Parathyroid adenoma (tissue), 2 donors: ENCODE measurements around the gene HELZ2.

ENCODE experiments used
- H2AFZ ChIP-seq: fragments of 300-600 bp; sonication (generic); one replicate; pipeline ENCODE4 v1.7.0; 2017; ENCODE audit warnings: antibody characterized with exemption, mild to moderate bottlenecking
- H3K27ac ChIP-seq: fragments of 300-600 bp; sonication (generic); one replicate; pipeline ENCODE4 v1.7.0; 2017
- H3K27me3 ChIP-seq: fragments of 300-600 bp; sonication (generic); one replicate; pipeline ENCODE4 v1.7.0; 2017; ENCODE audit warnings: low read length; ENCODE audit not compliant: control insufficient read depth, insufficient read depth
- H3K36me3 ChIP-seq: fragments of 300-600 bp; sonication (generic); one replicate; pipeline ENCODE4 v1.7.0; 2017; ENCODE audit warnings: low read length; ENCODE audit not compliant: control insufficient read depth, insufficient read depth
- H3K4me1 ChIP-seq: fragments of 300-600 bp; sonication (generic); one replicate; pipeline ENCODE4 v1.7.0; 2017; ENCODE audit warnings: control low read depth
- H3K4me2 ChIP-seq: fragments of 300-600 bp; sonication (generic); one replicate; pipeline ENCODE4 v1.7.0; 2017; ENCODE audit warnings: low read length
- H3K4me3 ChIP-seq: fragments of 300-600 bp; sonication (generic); one replicate; pipeline ENCODE4 v1.7.0; 2017; ENCODE audit warnings: low read depth, low read length
- H3K79me2 ChIP-seq: fragments of 300-600 bp; sonication (generic); one replicate; pipeline ENCODE4 v1.7.0; 2017; ENCODE audit warnings: control low read depth
- H3K9ac ChIP-seq: fragments of 300-600 bp; sonication (generic); one replicate; pipeline ENCODE4 v1.7.0; 2017; ENCODE audit warnings: mild to moderate bottlenecking
- H3K9me3 ChIP-seq: fragments of 300-600 bp; sonication (generic); one replicate; pipeline ENCODE4 v1.7.0; 2017; ENCODE audit warnings: low read length; ENCODE audit not compliant: control insufficient read depth
- CTCF ChIP-seq: fragments of 300-600 bp; sonication (generic); IDR thresholded peaks from one replicate; pipeline ENCODE4 v1.7.0; 2017; ENCODE audit warnings: antibody characterized with exemption, mild to moderate bottlenecking
- donor health status: primary hyperparathyroidism.

HELZ2 gene

GRCh38 chr20:63568170-63568981 is 5.7 kb downstream of the HELZ2 start:
- no peaks in the 10 kb centered on the region for H3K9me3 ChIP-seq
- H3K4me3 ChIP-seq, result no peak overlapping the region
- H3K4me2 ChIP-seq, result no peak overlapping the region
- H3K4me1 ChIP-seq, result no peaks in the 10 kb centered on the region
- no peaks in the 10 kb centered on the region for H3K79me2 ChIP-seq
- H3K36me3 ChIP-seq, result no peaks in the 10 kb centered on the region
- H3K27me3 ChIP-seq, result no peaks in the 10 kb centered on the region
- no peak overlapping the region for H3K9ac ChIP-seq
- no peak for TF ChIP-seq CTCF
- no peak overlapping the region for H2AFZ ChIP-seq
- no peak overlapping the region for H3K27ac ChIP-seq

GRCh38 chr20:63567386-63568169 is 6.5 kb downstream of the HELZ2 start:
- Histone ChIP-seq H3K27me3 (no peaks in the 10 kb centered on the region), H3K36me3 (no peaks in the 10 kb centered on the region), H3K79me2 (no peaks in the 10 kb centered on the region), H3K4me1 (no peaks in the 10 kb centered on the region), H3K27ac (no peak overlapping the region), H3K9me3 (no peaks in the 10 kb centered on the region), H3K4me2 (no peak overlapping the region), H3K9ac (no peak overlapping the region), H3K4me3 (no peak overlapping the region), H2AFZ (no peak overlapping the region)
- TF ChIP-seq CTCF, result no peak

- Histone ChIP-seq H3K27me3 (no peaks in the 10 kb centered on the region), H3K9me3 (no peaks in the 10 kb centered on the region), H3K4me3 (no peak overlapping the region), H3K9ac (no peak overlapping the region), H3K79me2 (no peaks in the 10 kb centered on the region), H3K36me3 (no peaks in the 10 kb centered on the region), H3K4me1 (no peaks in the 10 kb centered on the region), H3K27ac (no peak overlapping the region), H3K4me2 (no peak overlapping the region), H2AFZ (no peak overlapping the region)
- TF ChIP-seq CTCF, result no peak
These were observed 7.0 kb downstream of the HELZ2 start for GRCh38 chr20:63567136-63567385.

- Histone ChIP-seq H3K4me1 (no peaks in the 10 kb centered on the region), H3K27ac (no peak overlapping the region), H3K4me2 (no peak overlapping the region), H3K36me3 (no peaks in the 10 kb centered on the region), H3K79me2 (no peaks in the 10 kb centered on the region), H3K4me3 (no peak overlapping the region), H3K27me3 (no peaks in the 10 kb centered on the region), H3K9ac (no peak overlapping the region), H2AFZ (no peak overlapping the region), H3K9me3 (no peaks in the 10 kb centered on the region)
- no peak for TF ChIP-seq CTCF
These were observed 7.5 kb downstream of the HELZ2 start for GRCh38 chr20:63566395-63567135.
